Activated naive CD4-positive, alpha-beta T cell treated with anti-CD3 and anti-CD28 coated beads for 36 hours (primary cell): Measurements from ENCODE around the gene CAPZB. TPM values are rescaled to one million over a fixed set of nuclear protein-coding genes. Genes with fewer than 3 reads are reported as not detected.

Source experiments
- CTCF ChIA-PET: fragments of 350-600 bp; sonication (Branson Sonifier 250); formaldehyde crosslinking; loops from one replicate; lab custom pipeline; 2021; ENCODE audit warnings: antibody characterized with exemption; lab: Charles Lee
- DNase-seq: peaks from one replicate; pipeline ENCODE4 v3.0.0-alpha.2; 2020
- H3K27ac Mint-ChIP-seq: one replicate; pipeline ENCODE4 v1.8.0; 2021; ENCODE audit warnings: mild to moderate bottlenecking, mixed read lengths
- H3K27me3 Mint-ChIP-seq: one replicate; pipeline ENCODE4 v1.8.0; 2021; ENCODE audit warnings: low read depth, mixed read lengths
- H3K36me3 Mint-ChIP-seq: one replicate; pipeline ENCODE4 v1.8.0; 2021; ENCODE audit warnings: low read depth, mixed read lengths
- H3K4me1 Mint-ChIP-seq: one replicate; pipeline ENCODE4 v1.8.0; 2021; ENCODE audit warnings: low read depth, mixed read lengths
- H3K4me3 Mint-ChIP-seq: one replicate; pipeline ENCODE4 v1.8.0; 2021; ENCODE audit warnings: mild to moderate bottlenecking, moderate library complexity, mixed read lengths
- H3K9me3 Mint-ChIP-seq: one replicate; pipeline ENCODE4 v1.8.0; 2021; ENCODE audit warnings: mixed read lengths
- intact Hi-C: fragments of 100-400 bp; cut with micrococcal nuclease; formaldehyde crosslinking; loops from one replicate; pipeline ENCODE4 v1.15.1; 2023
- total RNA-seq, 2 experiments: library from RNA; stranded (reverse); gene quantifications; one replicate each; pipeline ENCODE4 v1.2.3, GENCODE V29; 2021

Gene CAPZB
- total RNA-seq, 2 experiments from 2014 or later, result 362 to 381 TPM

GRCh38 chr1:19329188-19329587 lies 156.2 kb downstream of the CAPZB start:
- no peaks in the 10 kb centered on the region for H3K9me3 Mint-ChIP-seq
- intact Hi-C loops, result no loop called here
- CTCF ChIA-PET, result no interaction called here
- no peak overlapping the region for H3K4me3 Mint-ChIP-seq
- DNase-seq, result no peak
- no peaks in the 10 kb centered on the region for H3K36me3 Mint-ChIP-seq
- H3K4me1 Mint-ChIP-seq, result no peaks in the 10 kb centered on the region
- H3K27ac Mint-ChIP-seq, result no peak overlapping the region
- no peaks in the 10 kb centered on the region for H3K27me3 Mint-ChIP-seq

- Mint-ChIP-seq H3K36me3 (no peaks in the 10 kb centered on the region), H3K9me3 (no peaks in the 10 kb centered on the region), H3K4me1 (no peaks in the 10 kb centered on the region), H3K27me3 (no peaks in the 10 kb centered on the region), H3K4me3 (no peak overlapping the region), H3K27ac (no peak overlapping the region)
- no peak for DNase-seq
- CTCF ChIA-PET, result no interaction called here
- intact Hi-C loops, result no loop called here
These were observed 156.9 kb downstream of the CAPZB start for GRCh38 chr1:19328486-19328885.

- no peak for DNase-seq
- H3K4me1 Mint-ChIP-seq, result no peaks in the 10 kb centered on the region
- H3K27me3 Mint-ChIP-seq, result no peaks in the 10 kb centered on the region
- CTCF ChIA-PET, result no interaction called here
- H3K9me3 Mint-ChIP-seq, result no peaks in the 10 kb centered on the region
- H3K27ac Mint-ChIP-seq, result no peak overlapping the region
- intact Hi-C loops, result no loop called here
- H3K36me3 Mint-ChIP-seq, result no peaks in the 10 kb centered on the region
- no peak overlapping the region for H3K4me3 Mint-ChIP-seq
These were observed 157.6 kb downstream of the CAPZB start for GRCh38 chr1:19327736-19328135.

DNA sequence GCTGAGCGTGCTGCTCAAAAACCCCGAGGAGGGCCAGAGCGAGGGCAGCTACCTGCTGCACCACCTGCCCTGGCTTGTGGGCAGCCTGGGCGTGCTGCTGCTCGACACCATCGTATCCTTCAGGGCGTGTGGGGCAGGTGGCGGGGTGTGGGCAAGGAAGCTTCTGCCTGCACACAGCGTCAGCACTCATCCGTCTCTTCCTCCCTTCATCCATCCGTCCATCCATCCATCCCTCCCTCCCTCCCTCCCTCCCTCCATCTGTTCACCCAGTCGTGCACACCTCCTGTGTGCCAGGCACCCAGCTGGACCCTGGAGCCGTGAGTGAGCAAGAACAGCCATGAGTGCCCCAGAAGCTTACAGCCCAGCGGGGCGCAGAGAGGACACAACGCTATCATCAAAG lies 158.0 kb downstream of the CAPZB start:
- no peaks in the 10 kb centered on the region for H3K36me3 Mint-ChIP-seq
- H3K27me3 Mint-ChIP-seq, result no peaks in the 10 kb centered on the region
- intact Hi-C loops, result no loop called here
- H3K27ac Mint-ChIP-seq, result no peak overlapping the region
- no peaks in the 10 kb centered on the region for H3K4me1 Mint-ChIP-seq
- no peaks in the 10 kb centered on the region for H3K9me3 Mint-ChIP-seq
- H3K4me3 Mint-ChIP-seq, result no peak overlapping the region
- CTCF ChIA-PET, result no interaction called here
- DNase-seq, result no peak

- Mint-ChIP-seq H3K4me1 (no peaks in the 10 kb centered on the region), H3K36me3 (no peaks in the 10 kb centered on the region), H3K27me3 (no peaks in the 10 kb centered on the region), H3K9me3 (no peaks in the 10 kb centered on the region), H3K27ac (no peak overlapping the region), H3K4me3 (no peak overlapping the region)
- intact Hi-C loops, result no loop called here
- no peak for DNase-seq
- CTCF ChIA-PET, result no interaction called here
These were observed 158.6 kb downstream of the CAPZB start for GRCh38 chr1:19326748-19327065.

DNA sequence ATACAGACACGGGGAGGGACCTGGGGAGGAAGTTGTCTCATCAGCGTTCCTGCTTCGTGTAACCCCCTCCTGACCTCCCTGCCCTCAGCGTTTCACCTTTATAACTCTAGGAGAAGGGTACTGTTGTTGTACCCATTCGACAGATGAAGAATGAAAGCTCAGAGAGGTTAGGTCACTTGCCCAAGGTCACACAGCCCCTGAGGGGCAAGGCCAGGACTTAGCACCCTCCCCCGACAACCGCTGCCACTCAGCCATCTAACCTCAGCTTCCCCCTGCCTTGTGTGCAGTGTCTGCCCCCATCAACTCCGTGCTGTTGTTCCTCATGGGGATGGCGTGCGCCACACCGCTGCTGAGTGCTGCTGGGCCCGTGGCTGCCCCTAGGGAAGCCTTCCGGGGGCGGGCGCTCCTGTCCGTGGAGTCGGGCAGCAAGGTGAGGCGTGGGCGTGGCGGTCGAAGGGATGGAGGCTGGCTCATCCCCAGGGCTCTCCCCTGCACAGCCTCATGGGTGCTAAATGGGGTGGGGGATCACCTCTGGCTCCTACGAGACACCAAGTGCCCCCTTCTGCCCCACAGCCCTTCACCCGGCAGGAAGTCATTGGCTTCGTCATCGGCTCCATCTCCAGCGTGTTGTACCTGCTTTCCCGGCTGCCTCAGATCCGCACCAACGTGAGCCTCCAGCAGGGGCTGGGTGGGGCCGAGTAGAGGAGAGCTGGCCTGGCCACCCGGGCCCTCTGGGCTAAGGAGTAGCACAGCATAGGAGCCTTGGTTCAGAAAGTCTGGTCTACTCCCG lies 159.2 kb downstream of the CAPZB start:
- no peak for DNase-seq
- H3K27me3 Mint-ChIP-seq, result no peaks in the 10 kb centered on the region
- H3K4me3 Mint-ChIP-seq, result no peak overlapping the region
- no peak overlapping the region for H3K27ac Mint-ChIP-seq
- H3K9me3 Mint-ChIP-seq, result no peaks in the 10 kb centered on the region
- intact Hi-C loops, result no loop called here
- no peaks in the 10 kb centered on the region for H3K36me3 Mint-ChIP-seq
- H3K4me1 Mint-ChIP-seq, result no peaks in the 10 kb centered on the region
- CTCF ChIA-PET, result no interaction called here

DNA sequence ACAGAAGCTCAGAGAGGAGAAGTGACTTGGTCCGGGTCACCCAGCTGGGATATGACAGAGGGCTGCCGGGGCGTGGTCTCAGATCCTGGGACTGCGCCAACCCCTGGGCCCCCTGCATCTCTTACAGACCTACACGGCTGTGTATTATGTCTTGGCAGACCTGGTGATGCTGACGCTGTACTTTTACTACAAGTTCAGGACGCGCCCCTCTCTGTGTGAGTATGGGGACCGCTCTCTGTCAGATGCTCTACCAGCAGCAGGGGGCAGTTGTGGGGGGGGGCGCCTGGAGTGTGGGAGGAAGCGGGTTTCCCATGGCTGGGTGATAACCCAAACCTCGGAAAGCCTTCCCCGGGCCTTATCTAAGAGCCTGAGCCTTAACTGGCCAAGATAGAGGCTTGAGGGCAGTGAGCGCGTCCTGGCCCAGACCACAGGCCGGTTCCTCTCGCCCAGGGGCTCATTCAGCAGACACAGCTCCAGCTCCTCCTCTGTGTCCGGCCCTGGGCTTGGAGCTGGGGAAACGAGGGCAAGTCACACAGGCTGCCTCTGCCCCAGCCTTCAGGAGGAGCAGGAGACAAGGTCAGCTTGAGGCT lies 159.9 kb downstream of the CAPZB start:
- no peak for DNase-seq
- Mint-ChIP-seq H3K4me1 (no peaks in the 10 kb centered on the region), H3K36me3 (no peaks in the 10 kb centered on the region), H3K27ac (no peak overlapping the region), H3K4me3 (no peak overlapping the region), H3K27me3 (no peaks in the 10 kb centered on the region), H3K9me3 (no peaks in the 10 kb centered on the region)
- CTCF ChIA-PET, result no interaction called here
- intact Hi-C loops, result no loop called here

DNA sequence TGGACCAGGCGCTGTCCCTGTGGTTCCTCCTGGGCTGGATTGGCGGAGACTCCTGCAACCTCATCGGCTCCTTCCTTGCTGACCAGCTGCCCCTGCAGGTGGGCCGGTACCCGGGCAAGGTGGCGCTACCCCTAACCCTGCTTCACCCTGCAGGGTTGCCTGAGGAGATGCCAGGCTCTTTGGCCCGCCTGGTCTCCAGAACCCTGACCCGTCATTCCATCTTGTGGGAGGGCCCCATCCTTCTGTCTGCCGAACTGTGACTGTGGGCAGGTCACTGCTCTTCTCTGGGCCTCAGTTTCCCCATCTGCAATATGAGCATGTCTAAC lies 160.7 kb downstream of the CAPZB start:
- Mint-ChIP-seq H3K27me3 (no peaks in the 10 kb centered on the region), H3K36me3 (no peaks in the 10 kb centered on the region), H3K4me3 (no peak overlapping the region), H3K27ac (no peak overlapping the region), H3K4me1 (no peaks in the 10 kb centered on the region), H3K9me3 (no peaks in the 10 kb centered on the region)
- DNase-seq, result no peak
- CTCF ChIA-PET, result no interaction called here
- intact Hi-C loops, result no loop called here

DNA sequence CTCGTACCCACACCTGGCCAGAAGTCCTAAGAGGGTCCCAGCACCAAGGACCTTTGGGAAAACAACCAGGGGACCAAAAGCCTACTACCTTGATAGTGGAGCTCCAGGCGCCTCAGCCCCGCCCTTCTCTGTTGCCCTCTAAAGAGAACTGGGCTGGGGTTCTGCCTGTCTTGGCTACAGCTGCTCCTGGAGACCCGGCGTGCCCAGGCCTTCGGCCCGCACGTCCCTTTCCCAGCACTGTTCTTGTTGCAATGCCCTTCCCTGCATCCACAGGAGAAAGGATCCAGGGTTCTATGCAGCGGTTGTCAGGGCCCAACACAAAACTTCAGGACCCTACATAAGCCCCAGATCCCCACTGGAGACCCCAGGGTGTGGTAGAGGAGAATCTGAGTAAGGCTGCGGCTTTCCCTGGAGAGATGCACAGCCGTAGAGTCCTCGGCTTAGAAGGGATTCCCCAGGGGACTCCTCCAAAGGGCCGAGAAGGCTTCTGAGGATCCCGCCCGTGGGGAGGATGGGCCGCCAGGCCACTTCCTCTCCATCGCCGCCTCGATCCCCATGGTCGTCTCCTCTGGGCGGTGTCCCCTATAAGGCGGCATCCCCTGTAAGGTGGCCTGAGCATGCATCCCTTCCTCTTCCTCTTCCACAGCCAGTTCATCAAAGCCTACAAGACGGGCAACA lies 161.2 kb downstream of the CAPZB start:
- CTCF ChIA-PET, result no interaction called here
- Mint-ChIP-seq H3K4me1 (no peaks in the 10 kb centered on the region), H3K27ac (no peak overlapping the region), H3K9me3 (no peaks in the 10 kb centered on the region), H3K36me3 (no peaks in the 10 kb centered on the region), H3K4me3 (no peak overlapping the region), H3K27me3 (no peaks in the 10 kb centered on the region)
- DNase-seq, result no peak
- intact Hi-C loops, result no loop called here

- Mint-ChIP-seq H3K4me3 (no peak overlapping the region), H3K9me3 (no peaks in the 10 kb centered on the region), H3K4me1 (no peaks in the 10 kb centered on the region), H3K36me3 (no peaks in the 10 kb centered on the region), H3K27me3 (no peaks in the 10 kb centered on the region), H3K27ac (no peak overlapping the region)
- no peak for DNase-seq
- intact Hi-C loops, result no loop called here
- CTCF ChIA-PET, result interaction anchor here (0.8 kb wide), 1 partner anchor 332 kb away, joined by 3 read pairs; no protein-coding TSS in a partner anchor
These were observed 162.9 kb downstream of the CAPZB start for GRCh38 chr1:19322481-19322880.

GRCh38 chr1:19321071-19321470 lies 164.3 kb downstream of the CAPZB start:
- Mint-ChIP-seq H3K27me3 (no peaks in the 10 kb centered on the region), H3K36me3 (no peaks in the 10 kb centered on the region), H3K9me3 (no peaks in the 10 kb centered on the region), H3K4me3 (no peak overlapping the region), H3K27ac (no peak overlapping the region), H3K4me1 (peaks cover 1% of the 10 kb centered on the region)
- CTCF ChIA-PET, result no interaction called here
- no peak for DNase-seq
- intact Hi-C loops, result no loop called here

- intact Hi-C loops, result no loop called here
- no peak overlapping the region for H3K27ac Mint-ChIP-seq
- H3K9me3 Mint-ChIP-seq, result no peaks in the 10 kb centered on the region
- peaks cover 8% of the 10 kb centered on the region for H3K4me1 Mint-ChIP-seq
- no peaks in the 10 kb centered on the region for H3K27me3 Mint-ChIP-seq
- H3K36me3 Mint-ChIP-seq, result no peaks in the 10 kb centered on the region
- DNase-seq, result no peak
- H3K4me3 Mint-ChIP-seq, result no peak overlapping the region
- CTCF ChIA-PET, result no interaction called here
These were observed 166.1 kb downstream of the CAPZB start for GRCh38 chr1:19319196-19319595.
